ENCODE measurements around the gene AKR1D1.
"Not testable (repeated sequence)": the region's sequence is repeated elsewhere in the genome, so short reads cannot be mapped to it uniquely, and the experiment has no call there.

AKR1D1 gene

DNA sequence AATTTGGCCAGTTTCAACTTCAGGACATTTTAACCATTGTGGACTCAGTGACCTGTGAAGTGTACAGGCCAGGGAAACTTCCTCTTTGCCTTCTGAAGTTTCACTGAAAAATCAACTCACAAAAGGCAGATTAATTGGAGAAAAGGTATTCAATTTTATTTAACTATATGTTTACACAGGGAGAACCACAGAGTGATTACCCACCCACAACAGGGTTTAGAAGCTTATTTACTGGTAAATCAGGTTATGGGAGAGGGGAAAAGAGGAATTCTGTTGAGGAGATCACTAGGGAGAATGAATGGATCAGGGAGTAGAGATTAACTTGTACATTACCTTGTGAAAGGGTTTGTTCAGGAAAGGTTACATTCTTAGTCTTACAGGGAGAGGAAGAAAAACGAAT lies 1.7 kb upstream of the AKR1D1 start:
- H2BK12ac ChIP-seq (ENCODE audit: low read length), result no peak overlapping the region
- no peak overlapping the region for H3K18ac ChIP-seq (ENCODE audit: low read length)
- H3K79me1 ChIP-seq (ENCODE audit: low read depth, low read length), result no peaks in the 10 kb centered on the region
- no peak overlapping the region for H2AFZ ChIP-seq (ENCODE audit: low read length)
- no peaks in the 10 kb centered on the region for H3K27me3 ChIP-seq (ENCODE audit: control insufficient read depth in 3 of 3, insufficient read depth in 3 of 3, low read depth in 1 of 3, low read length in 3 of 3)
- H2AK5ac ChIP-seq (ENCODE audit: low read depth, low read length), result no peak overlapping the region
- no peaks in the 10 kb centered on the region for H3K4me1 ChIP-seq (ENCODE audit: control insufficient read depth in 2 of 2, insufficient read depth in 1 of 2, low read depth in 1 of 2, low read length in 2 of 2)
- no peak overlapping the region for H3K4me3 ChIP-seq (ENCODE audit: low read length in 2 of 2)
- peaks cover 2 to 13% of the 10 kb centered on the region in 2 donors for H3K9me3 ChIP-seq (replicated peaks in 1 of 2; ENCODE audit: control insufficient read depth in 2 of 2, insufficient read depth in 1 of 2, low read depth in 1 of 2, low read length in 2 of 2)
- H4K8ac ChIP-seq (ENCODE audit: low read depth, low read length), result no peak overlapping the region
- DNase-seq (ENCODE audit: low spot score), result no peak
- H2BK15ac ChIP-seq (ENCODE audit: low read length), result no peak overlapping the region
- WGBS, 2 donors (ENCODE audit: extremely low coverage in 2 of 2, insufficient read length in 2 of 2, insufficient replicate concordance in 1 of 2), result no CpG with 5 or more reads among the region's 1 CpG
- H3K14ac ChIP-seq (ENCODE audit: low read length), result no peak overlapping the region
- no peak overlapping the region for H2BK120ac ChIP-seq (ENCODE audit: low read depth, low read length)
- no peak overlapping the region for H3K23ac ChIP-seq (ENCODE audit: low read depth, low read length, poor library complexity)
- H3K9ac ChIP-seq (ENCODE audit: low read depth, low read length, poor library complexity), result no peak overlapping the region
- H3K27ac ChIP-seq (replicated peaks; ENCODE audit: low read length), result no peak overlapping the region
- no peak overlapping the region for H3K4me2 ChIP-seq (ENCODE audit: insufficient read depth, low read length, poor library complexity, severe bottlenecking)
- H2BK5ac ChIP-seq (ENCODE audit: low read length), result no peak overlapping the region
- H3K4ac ChIP-seq (ENCODE audit: low read length), result no peak overlapping the region
- no peaks in the 10 kb centered on the region for H3K36me3 ChIP-seq (replicated peaks in 1 of 2; ENCODE audit: control insufficient read depth in 2 of 2, insufficient read depth in 2 of 2, low read length in 2 of 2)
- no peak overlapping the region for H4K91ac ChIP-seq (ENCODE audit: low read depth, low read length, poor library complexity)

GRCh38 chr7:138075350-138075749 lies 909 bp upstream of the AKR1D1 start:
- WGBS, 2 donors (ENCODE audit: extremely low coverage in 2 of 2, insufficient read length in 2 of 2, insufficient replicate concordance in 1 of 2), result no CpG with 5 or more reads among the region's 3 CpGs
- Histone ChIP-seq H2BK5ac (ENCODE audit: low read length) (no peak overlapping the region), H3K36me3 (replicated peaks in 1 of 2; ENCODE audit: control insufficient read depth in 2 of 2, insufficient read depth in 2 of 2, low read length in 2 of 2) (no peaks in the 10 kb centered on the region), H2AK5ac (ENCODE audit: low read depth, low read length) (no peak overlapping the region), H3K4me2 (ENCODE audit: insufficient read depth, low read length, poor library complexity, severe bottlenecking) (no peak overlapping the region), H3K18ac (ENCODE audit: low read length) (no peak overlapping the region), H3K9me3 (replicated peaks in 1 of 2; ENCODE audit: control insufficient read depth in 2 of 2, insufficient read depth in 1 of 2, low read depth in 1 of 2, low read length in 2 of 2) (peaks cover 2 to 13% of the 10 kb centered on the region in 2 donors), H2BK12ac (ENCODE audit: low read length) (no peak overlapping the region), H4K8ac (ENCODE audit: low read depth, low read length) (no peak overlapping the region), H2BK120ac (ENCODE audit: low read depth, low read length) (no peak overlapping the region), H4K91ac (ENCODE audit: low read depth, low read length, poor library complexity) (no peak overlapping the region), H3K14ac (ENCODE audit: low read length) (no peak overlapping the region), H3K23ac (ENCODE audit: low read depth, low read length, poor library complexity) (no peak overlapping the region), H3K4ac (ENCODE audit: low read length) (no peak overlapping the region), H3K27me3 (ENCODE audit: control insufficient read depth in 3 of 3, insufficient read depth in 3 of 3, low read depth in 1 of 3, low read length in 3 of 3) (no peaks in the 10 kb centered on the region), H2AFZ (ENCODE audit: low read length) (no peak overlapping the region), H3K4me1 (ENCODE audit: control insufficient read depth in 2 of 2, insufficient read depth in 1 of 2, low read depth in 1 of 2, low read length in 2 of 2) (no peaks in the 10 kb centered on the region), H2BK15ac (ENCODE audit: low read length) (no peak overlapping the region), H3K4me3 (ENCODE audit: low read length in 2 of 2) (no peak overlapping the region), H3K27ac (replicated peaks; ENCODE audit: low read length) (no peak overlapping the region), H3K9ac (ENCODE audit: low read depth, low read length, poor library complexity) (no peak overlapping the region), H3K79me1 (ENCODE audit: low read depth, low read length) (no peaks in the 10 kb centered on the region)
- no peak for DNase-seq (ENCODE audit: low spot score)

- H4K91ac ChIP-seq (ENCODE audit: low read depth, low read length, poor library complexity); H4K8ac ChIP-seq (ENCODE audit: low read depth, low read length); H2BK12ac ChIP-seq (ENCODE audit: low read length); H3K9ac ChIP-seq (ENCODE audit: low read depth, low read length, poor library complexity); H3K18ac ChIP-seq (ENCODE audit: low read length); H3K4ac ChIP-seq (ENCODE audit: low read length); H3K23ac ChIP-seq (ENCODE audit: low read depth, low read length, poor library complexity); H2AFZ ChIP-seq (ENCODE audit: low read length); H3K4me1 ChIP-seq (ENCODE audit: control insufficient read depth in 2 of 2, insufficient read depth in 1 of 2, low read depth in 1 of 2, low read length in 2 of 2); DNase-seq (ENCODE audit: low spot score); H2BK5ac ChIP-seq (ENCODE audit: low read length); H3K14ac ChIP-seq (ENCODE audit: low read length); H3K4me3 ChIP-seq (ENCODE audit: low read length in 2 of 2); H3K4me2 ChIP-seq (ENCODE audit: insufficient read depth, low read length, poor library complexity, severe bottlenecking); H3K36me3 ChIP-seq (replicated peaks in 1 of 2; ENCODE audit: control insufficient read depth in 2 of 2, insufficient read depth in 2 of 2, low read length in 2 of 2); H2BK15ac ChIP-seq (ENCODE audit: low read length); H3K79me1 ChIP-seq (ENCODE audit: low read depth, low read length); H2BK120ac ChIP-seq (ENCODE audit: low read depth, low read length); H3K27me3 ChIP-seq (ENCODE audit: control insufficient read depth in 3 of 3, insufficient read depth in 3 of 3, low read depth in 1 of 3, low read length in 3 of 3); H2AK5ac ChIP-seq (ENCODE audit: low read depth, low read length); H3K27ac ChIP-seq (replicated peaks; ENCODE audit: low read length): not testable (repeated sequence)
- peaks cover 2 to 13% of the 10 kb centered on the region in 2 donors for H3K9me3 ChIP-seq (replicated peaks in 1 of 2; ENCODE audit: control insufficient read depth in 2 of 2, insufficient read depth in 1 of 2, low read depth in 1 of 2, low read length in 2 of 2)
- WGBS, 2 donors (ENCODE audit: extremely low coverage in 2 of 2, insufficient read length in 2 of 2, insufficient replicate concordance in 1 of 2), result no CpG with 5 or more reads among the region's 1 CpG
These were observed 473 bp upstream of the AKR1D1 start for GRCh38 chr7:138075786-138076185.

GRCh38 chr7:138077809-138078208 lies 1.6 kb downstream of the AKR1D1 start:
- Histone ChIP-seq H3K4me2 (ENCODE audit: insufficient read depth, low read length, poor library complexity, severe bottlenecking) (no peak overlapping the region), H3K27ac (replicated peaks; ENCODE audit: low read length) (no peak overlapping the region), H3K4me1 (ENCODE audit: control insufficient read depth in 2 of 2, insufficient read depth in 1 of 2, low read depth in 1 of 2, low read length in 2 of 2) (no peaks in the 10 kb centered on the region), H3K23ac (ENCODE audit: low read depth, low read length, poor library complexity) (no peak overlapping the region), H3K18ac (ENCODE audit: low read length) (no peak overlapping the region), H3K14ac (ENCODE audit: low read length) (no peak overlapping the region), H2AFZ (ENCODE audit: low read length) (no peak overlapping the region), H3K9me3 (replicated peaks in 1 of 2; ENCODE audit: control insufficient read depth in 2 of 2, insufficient read depth in 1 of 2, low read depth in 1 of 2, low read length in 2 of 2) (peaks cover 2 to 13% of the 10 kb centered on the region in 2 donors), H4K8ac (ENCODE audit: low read depth, low read length) (no peak overlapping the region), H3K79me1 (ENCODE audit: low read depth, low read length) (no peaks in the 10 kb centered on the region), H2BK12ac (ENCODE audit: low read length) (no peak overlapping the region), H3K36me3 (replicated peaks in 1 of 2; ENCODE audit: control insufficient read depth in 2 of 2, insufficient read depth in 2 of 2, low read length in 2 of 2) (no peaks in the 10 kb centered on the region), H2BK120ac (ENCODE audit: low read depth, low read length) (no peak overlapping the region), H3K4me3 (ENCODE audit: low read length in 2 of 2) (no peak overlapping the region), H2BK5ac (ENCODE audit: low read length) (no peak overlapping the region), H3K9ac (ENCODE audit: low read depth, low read length, poor library complexity) (no peak overlapping the region), H3K4ac (ENCODE audit: low read length) (no peak overlapping the region), H3K27me3 (ENCODE audit: control insufficient read depth in 3 of 3, insufficient read depth in 3 of 3, low read depth in 1 of 3, low read length in 3 of 3) (no peaks in the 10 kb centered on the region), H2BK15ac (ENCODE audit: low read length) (no peak overlapping the region), H4K91ac (ENCODE audit: low read depth, low read length, poor library complexity) (no peak overlapping the region), H2AK5ac (ENCODE audit: low read depth, low read length) (no peak overlapping the region)
- no CpG with 5 or more reads among the region's 2 CpGs for WGBS, 2 donors (ENCODE audit: extremely low coverage in 2 of 2, insufficient read length in 2 of 2, insufficient replicate concordance in 1 of 2)
- no peak for DNase-seq (ENCODE audit: low spot score)
